Measurements from ENCODE around the gene TACC3.

DNA sequence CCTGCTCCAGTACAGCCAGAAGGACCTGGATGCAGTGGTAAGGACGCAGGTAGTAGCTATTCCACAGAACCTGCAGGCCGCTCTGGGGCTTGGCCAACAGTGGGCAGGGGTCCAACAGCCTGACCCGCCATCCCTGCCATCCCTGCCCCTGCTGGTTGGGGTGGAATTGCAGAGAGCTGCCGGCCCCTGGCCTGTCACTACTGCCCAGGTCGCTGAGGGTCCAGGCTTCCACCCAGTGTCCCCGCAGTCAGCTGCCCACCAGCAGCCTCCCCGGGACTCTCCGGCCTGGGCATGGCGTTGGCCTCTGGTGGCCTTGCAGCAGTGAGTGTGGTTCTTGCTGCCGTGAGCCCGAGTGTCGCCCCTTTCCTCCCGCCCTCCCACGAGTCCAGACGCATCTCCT, 16.3 kb downstream of the TACC3 start:
- TF ChIP-seq, protein P1, sequence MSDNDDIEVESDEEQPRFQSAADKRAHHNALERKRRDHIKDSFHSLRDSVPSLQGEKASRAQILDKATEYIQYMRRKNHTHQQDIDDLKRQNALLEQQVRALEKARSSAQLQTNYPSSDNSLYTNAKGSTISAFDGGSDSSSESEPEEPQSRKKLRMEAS (CRISPR knock-in tag; IDR thresholded peaks at IDR 0.05), result no peak
- TF ChIP-seq, protein P2, sequence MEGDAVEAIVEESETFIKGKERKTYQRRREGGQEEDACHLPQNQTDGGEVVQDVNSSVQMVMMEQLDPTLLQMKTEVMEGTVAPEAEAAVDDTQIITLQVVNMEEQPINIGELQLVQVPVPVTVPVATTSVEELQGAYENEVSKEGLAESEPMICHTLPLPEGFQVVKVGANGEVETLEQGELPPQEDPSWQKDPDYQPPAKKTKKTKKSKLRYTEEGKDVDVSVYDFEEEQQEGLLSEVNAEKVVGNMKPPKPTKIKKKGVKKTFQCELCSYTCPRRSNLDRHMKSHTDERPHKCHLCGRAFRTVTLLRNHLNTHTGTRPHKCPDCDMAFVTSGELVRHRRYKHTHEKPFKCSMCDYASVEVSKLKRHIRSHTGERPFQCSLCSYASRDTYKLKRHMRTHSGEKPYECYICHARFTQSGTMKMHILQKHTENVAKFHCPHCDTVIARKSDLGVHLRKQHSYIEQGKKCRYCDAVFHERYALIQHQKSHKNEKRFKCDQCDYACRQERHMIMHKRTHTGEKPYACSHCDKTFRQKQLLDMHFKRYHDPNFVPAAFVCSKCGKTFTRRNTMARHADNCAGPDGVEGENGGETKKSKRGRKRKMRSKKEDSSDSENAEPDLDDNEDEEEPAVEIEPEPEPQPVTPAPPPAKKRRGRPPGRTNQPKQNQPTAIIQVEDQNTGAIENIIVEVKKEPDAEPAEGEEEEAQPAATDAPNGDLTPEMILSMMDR (IDR thresholded peaks at IDR 0.05), result no peak
- TF ChIP-seq, protein P3, sequence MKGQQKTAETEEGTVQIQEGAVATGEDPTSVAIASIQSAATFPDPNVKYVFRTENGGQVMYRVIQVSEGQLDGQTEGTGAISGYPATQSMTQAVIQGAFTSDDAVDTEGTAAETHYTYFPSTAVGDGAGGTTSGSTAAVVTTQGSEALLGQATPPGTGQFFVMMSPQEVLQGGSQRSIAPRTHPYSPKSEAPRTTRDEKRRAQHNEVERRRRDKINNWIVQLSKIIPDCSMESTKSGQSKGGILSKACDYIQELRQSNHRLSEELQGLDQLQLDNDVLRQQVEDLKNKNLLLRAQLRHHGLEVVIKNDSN (CRISPR knock-in tag; IDR thresholded peaks at IDR 0.05), result no peak
- TF ChIP-seq ZNF232 (CRISPR knock-in tag; IDR thresholded peaks at IDR 0.05) (no peak), NFE2L1 (CRISPR knock-in tag; IDR thresholded peaks at IDR 0.05) (no peak), ZNF423 (CRISPR knock-in tag; IDR thresholded peaks at IDR 0.05) (no peak), NFYB (CRISPR knock-in tag; conservative IDR thresholded peaks at IDR 0.05; ENCODE audit: low read depth) (no peak), FOXK1 (CRISPR knock-in tag; IDR thresholded peaks at IDR 0.05) (no peak), JUN (CRISPR knock-in tag; IDR thresholded peaks at IDR 0.05) (no peak)
- TF ChIP-seq, protein P4, sequence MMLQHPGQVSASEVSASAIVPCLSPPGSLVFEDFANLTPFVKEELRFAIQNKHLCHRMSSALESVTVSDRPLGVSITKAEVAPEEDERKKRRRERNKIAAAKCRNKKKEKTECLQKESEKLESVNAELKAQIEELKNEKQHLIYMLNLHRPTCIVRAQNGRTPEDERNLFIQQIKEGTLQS (CRISPR knock-in tag; conservative IDR thresholded peaks at IDR 0.05), result no peak
- TF ChIP-seq, protein P5, sequence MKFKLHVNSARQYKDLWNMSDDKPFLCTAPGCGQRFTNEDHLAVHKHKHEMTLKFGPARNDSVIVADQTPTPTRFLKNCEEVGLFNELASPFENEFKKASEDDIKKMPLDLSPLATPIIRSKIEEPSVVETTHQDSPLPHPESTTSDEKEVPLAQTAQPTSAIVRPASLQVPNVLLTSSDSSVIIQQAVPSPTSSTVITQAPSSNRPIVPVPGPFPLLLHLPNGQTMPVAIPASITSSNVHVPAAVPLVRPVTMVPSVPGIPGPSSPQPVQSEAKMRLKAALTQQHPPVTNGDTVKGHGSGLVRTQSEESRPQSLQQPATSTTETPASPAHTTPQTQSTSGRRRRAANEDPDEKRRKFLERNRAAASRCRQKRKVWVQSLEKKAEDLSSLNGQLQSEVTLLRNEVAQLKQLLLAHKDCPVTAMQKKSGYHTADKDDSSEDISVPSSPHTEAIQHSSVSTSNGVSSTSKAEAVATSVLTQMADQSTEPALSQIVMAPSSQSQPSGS (CRISPR knock-in tag; IDR thresholded peaks at IDR 0.05; ENCODE audit: borderline replicate concordance, low read depth), result no peak
- TF ChIP-seq, protein P6, sequence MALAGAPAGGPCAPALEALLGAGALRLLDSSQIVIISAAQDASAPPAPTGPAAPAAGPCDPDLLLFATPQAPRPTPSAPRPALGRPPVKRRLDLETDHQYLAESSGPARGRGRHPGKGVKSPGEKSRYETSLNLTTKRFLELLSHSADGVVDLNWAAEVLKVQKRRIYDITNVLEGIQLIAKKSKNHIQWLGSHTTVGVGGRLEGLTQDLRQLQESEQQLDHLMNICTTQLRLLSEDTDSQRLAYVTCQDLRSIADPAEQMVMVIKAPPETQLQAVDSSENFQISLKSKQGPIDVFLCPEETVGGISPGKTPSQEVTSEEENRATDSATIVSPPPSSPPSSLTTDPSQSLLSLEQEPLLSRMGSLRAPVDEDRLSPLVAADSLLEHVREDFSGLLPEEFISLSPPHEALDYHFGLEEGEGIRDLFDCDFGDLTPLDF (CRISPR knock-in tag; IDR thresholded peaks at IDR 0.05), result no peak
- TF ChIP-seq, protein P7, sequence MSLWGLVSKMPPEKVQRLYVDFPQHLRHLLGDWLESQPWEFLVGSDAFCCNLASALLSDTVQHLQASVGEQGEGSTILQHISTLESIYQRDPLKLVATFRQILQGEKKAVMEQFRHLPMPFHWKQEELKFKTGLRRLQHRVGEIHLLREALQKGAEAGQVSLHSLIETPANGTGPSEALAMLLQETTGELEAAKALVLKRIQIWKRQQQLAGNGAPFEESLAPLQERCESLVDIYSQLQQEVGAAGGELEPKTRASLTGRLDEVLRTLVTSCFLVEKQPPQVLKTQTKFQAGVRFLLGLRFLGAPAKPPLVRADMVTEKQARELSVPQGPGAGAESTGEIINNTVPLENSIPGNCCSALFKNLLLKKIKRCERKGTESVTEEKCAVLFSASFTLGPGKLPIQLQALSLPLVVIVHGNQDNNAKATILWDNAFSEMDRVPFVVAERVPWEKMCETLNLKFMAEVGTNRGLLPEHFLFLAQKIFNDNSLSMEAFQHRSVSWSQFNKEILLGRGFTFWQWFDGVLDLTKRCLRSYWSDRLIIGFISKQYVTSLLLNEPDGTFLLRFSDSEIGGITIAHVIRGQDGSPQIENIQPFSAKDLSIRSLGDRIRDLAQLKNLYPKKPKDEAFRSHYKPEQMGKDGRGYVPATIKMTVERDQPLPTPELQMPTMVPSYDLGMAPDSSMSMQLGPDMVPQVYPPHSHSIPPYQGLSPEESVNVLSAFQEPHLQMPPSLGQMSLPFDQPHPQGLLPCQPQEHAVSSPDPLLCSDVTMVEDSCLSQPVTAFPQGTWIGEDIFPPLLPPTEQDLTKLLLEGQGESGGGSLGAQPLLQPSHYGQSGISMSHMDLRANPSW (CRISPR knock-in tag; conservative IDR thresholded peaks at IDR 0.05; ENCODE audit: low read depth), result no peak
- TF ChIP-seq, protein P8, sequence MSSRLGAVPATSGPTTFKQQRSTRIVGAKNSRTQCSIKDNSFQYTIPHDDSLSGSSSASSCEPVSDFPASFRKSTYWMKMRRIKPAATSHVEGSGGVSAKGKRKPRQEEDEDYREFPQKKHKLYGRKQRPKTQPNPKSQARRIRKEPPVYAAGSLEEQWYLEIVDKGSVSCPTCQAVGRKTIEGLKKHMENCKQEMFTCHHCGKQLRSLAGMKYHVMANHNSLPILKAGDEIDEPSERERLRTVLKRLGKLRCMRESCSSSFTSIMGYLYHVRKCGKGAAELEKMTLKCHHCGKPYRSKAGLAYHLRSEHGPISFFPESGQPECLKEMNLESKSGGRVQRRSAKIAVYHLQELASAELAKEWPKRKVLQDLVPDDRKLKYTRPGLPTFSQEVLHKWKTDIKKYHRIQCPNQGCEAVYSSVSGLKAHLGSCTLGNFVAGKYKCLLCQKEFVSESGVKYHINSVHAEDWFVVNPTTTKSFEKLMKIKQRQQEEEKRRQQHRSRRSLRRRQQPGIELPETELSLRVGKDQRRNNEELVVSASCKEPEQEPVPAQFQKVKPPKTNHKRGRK (CRISPR knock-in tag; IDR thresholded peaks at IDR 0.05; ENCODE audit: borderline replicate concordance), result no peak

Data from WTC11 (cell line).